DOHH2 (cell line): ENCODE data around the gene EIF5A2.

ENCODE experiments used
- H3F3A ChIP-seq: fragments of 200-600 bp; sonication (generic), shearing (Covaris generic); 2 replicates; pipeline ENCODE4 v1.6.0; 2016; ENCODE audit warnings: antibody characterized with exemption, mild to moderate bottlenecking; ENCODE audit not compliant: control insufficient read depth, insufficient read depth
- H3K27ac ChIP-seq: fragments of 200-600 bp; sonication (generic); 2 replicates; pipeline ENCODE4 v1.5.1; 2014; ENCODE audit warnings: low read depth, mild to moderate bottlenecking, low read length, moderate library complexity
- H3K27me3 ChIP-seq: fragments of 200-600 bp; sonication (generic); 2 replicates; pipeline ENCODE4 v1.6.1; 2014; ENCODE audit warnings: mild to moderate bottlenecking, low read length, mixed read lengths; ENCODE audit not compliant: control insufficient read depth
- H3K36me3 ChIP-seq: fragments of 200-600 bp; sonication (generic); 2 replicates; pipeline ENCODE4 v1.6.1; 2014; ENCODE audit warnings: mild to moderate bottlenecking, low read length, moderate library complexity, mixed read lengths; ENCODE audit not compliant: control insufficient read depth
- H3K4me1 ChIP-seq: fragments of 200-600 bp; sonication (generic); 2 replicates; pipeline ENCODE4 v1.6.1; 2014; ENCODE audit warnings: mild to moderate bottlenecking, low read length, mixed read lengths; ENCODE audit not compliant: control insufficient read depth
- H3K4me2 ChIP-seq: fragments of 200-600 bp; sonication (generic); 2 replicates; pipeline ENCODE4 v1.6.0; 2014; ENCODE audit warnings: mild to moderate bottlenecking, low read length, moderate library complexity
- H3K4me3 ChIP-seq: fragments of 200-600 bp; sonication (generic); 2 replicates; pipeline ENCODE4 v1.5.1; 2014; ENCODE audit warnings: mild to moderate bottlenecking, low read length, mixed read lengths
- H3K79me2 ChIP-seq: fragments of 200-600 bp; sonication (generic); 2 replicates; pipeline ENCODE4 v1.6.1; 2014; ENCODE audit warnings: mild to moderate bottlenecking, low read length, mixed read lengths; ENCODE audit not compliant: control insufficient read depth
- H3K9me2 ChIP-seq: fragments of 200-600 bp; sonication (generic); replicated peaks from 2 replicates; pipeline ENCODE4 v1.6.1; 2014; ENCODE audit warnings: mild to moderate bottlenecking, low read length, mixed read lengths; ENCODE audit not compliant: control insufficient read depth
- H3K9me3 ChIP-seq: fragments of 200-600 bp; sonication (generic); 2 replicates; pipeline ENCODE4 v1.6.1; 2014; ENCODE audit warnings: antibody characterized with exemption, low read length, mixed read lengths; ENCODE audit not compliant: control insufficient read depth, insufficient read depth
- H4K20me1 ChIP-seq: fragments of 200-600 bp; sonication (generic); 2 replicates; pipeline ENCODE4 v1.6.0; 2014; ENCODE audit warnings: low read depth, mild to moderate bottlenecking, antibody characterized with exemption, low read length, moderate library complexity; ENCODE audit not compliant: control insufficient read depth, insufficient read depth
- CTCF ChIP-seq: fragments of 200-600 bp; sonication (generic); IDR thresholded peaks from one replicate; pipeline ENCODE4 v1.5.1; 2014; ENCODE audit warnings: antibody characterized with exemption, mild to moderate bottlenecking, low read depth, low read length; ENCODE audit not compliant: poor library complexity, severe bottlenecking
- EZH2phosphoT487 ChIP-seq: fragments of 200-600 bp; sonication (generic); IDR thresholded peaks from 2 replicates; pipeline ENCODE4 v1.6.1; 2017; ENCODE audit warnings: borderline replicate concordance, mild to moderate bottlenecking, antibody characterized with exemption, low read length, moderate library complexity, mixed read lengths

EIF5A2 gene

DNA sequence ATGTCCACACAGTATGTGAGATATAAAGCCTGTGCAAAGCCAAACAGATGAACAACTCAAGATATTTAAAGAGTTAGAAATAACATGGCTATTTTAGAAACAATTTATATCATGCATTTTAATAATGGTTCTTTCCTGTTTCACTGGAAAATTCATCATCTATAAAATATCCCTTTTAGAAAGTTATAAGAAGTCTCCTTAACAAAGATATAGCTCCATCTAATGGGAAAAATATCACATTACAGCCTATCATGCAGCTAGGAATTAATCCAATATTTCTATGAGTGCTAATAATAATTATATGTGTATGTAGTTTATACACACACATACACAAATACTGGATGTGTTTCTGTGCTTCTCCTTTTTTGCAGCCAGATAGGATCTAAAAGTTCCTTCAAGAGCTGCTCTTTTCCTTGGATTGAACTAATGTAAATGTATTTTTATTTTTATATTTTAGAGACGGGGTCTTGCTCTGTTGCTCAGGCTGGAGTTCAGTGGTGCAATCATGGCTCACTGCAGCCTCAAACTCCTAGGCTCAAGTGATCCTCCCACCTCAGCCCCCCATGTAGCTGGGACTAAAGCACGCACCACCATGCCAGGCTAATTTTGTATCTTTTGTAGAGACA is 60.0 kb downstream of the EIF5A2 start:
- no peaks in the 10 kb centered on the region for H3K9me2 ChIP-seq
- H3K27me3 ChIP-seq = peaks cover 9% of the 10 kb centered on the region; the same call in 1 of the 2 replicates
- H4K20me1 ChIP-seq = no peaks in the 10 kb centered on the region
- H3F3A ChIP-seq = no peaks in the 10 kb centered on the region
- TF ChIP-seq EZH2phosphoT487 (no peak), CTCF (peak; percentile 39)
- H3K9me3 ChIP-seq = no peaks in the 10 kb centered on the region; the same call in 1 of the 2 replicates
- H3K4me1 ChIP-seq = no peaks in the 10 kb centered on the region
- H3K36me3 ChIP-seq = no peaks in the 10 kb centered on the region
- no peak overlapping the region for H3K4me2 ChIP-seq
- no peak overlapping the region for H3K4me3 ChIP-seq
- no peak overlapping the region for H3K27ac ChIP-seq
- H3K79me2 ChIP-seq = no peaks in the 10 kb centered on the region

- H3K4me1 ChIP-seq = no peaks in the 10 kb centered on the region
Observed at GRCh38 chr3:170844377-170844776, 64.1 kb downstream of the EIF5A2 start.

GRCh38 chr3:170840291-170840859 is 68.1 kb downstream of the EIF5A2 start:
- H3K4me3 ChIP-seq = no peak overlapping the region
- TF ChIP-seq EZH2phosphoT487 (no peak), CTCF (no peak)
- H3K36me3 ChIP-seq = no peaks in the 10 kb centered on the region
- H3K9me2 ChIP-seq = no peaks in the 10 kb centered on the region
- H3K4me1 ChIP-seq = no peaks in the 10 kb centered on the region
- H4K20me1 ChIP-seq = no peaks in the 10 kb centered on the region
- no peaks in the 10 kb centered on the region; the same call in 1 of the 2 replicates for H3K9me3 ChIP-seq
- H3K4me2 ChIP-seq = no peak overlapping the region
- H3K79me2 ChIP-seq = no peaks in the 10 kb centered on the region
- peaks cover 30% of the 10 kb centered on the region for H3K27me3 ChIP-seq
- H3K27ac ChIP-seq = no peak overlapping the region
- H3F3A ChIP-seq = no peaks in the 10 kb centered on the region

More at GRCh38 chr3:170844377-170844776, 64.1 kb downstream of the EIF5A2 start:
- TF ChIP-seq EZH2phosphoT487 = no peak
- TF ChIP-seq CTCF = no peak
- Histone ChIP-seq H3K4me3 (no peak overlapping the region), H3K27me3 (peaks cover 30% of the 10 kb centered on the region), H4K20me1 (no peaks in the 10 kb centered on the region), H3K9me2 (no peaks in the 10 kb centered on the region), H3K79me2 (no peaks in the 10 kb centered on the region), H3F3A (no peaks in the 10 kb centered on the region), H3K27ac (no peak overlapping the region), H3K4me2 (no peak overlapping the region), H3K9me3 (no peaks in the 10 kb centered on the region; the same call in 1 of the 2 replicates), H3K36me3 (no peaks in the 10 kb centered on the region)
